Measurements from ENCODE around the gene TAGLN2. TPM values are rescaled to one million over a fixed set of nuclear protein-coding genes. Genes with fewer than 3 reads are reported as not detected.

The TAGLN2 gene
- polyA plus RNA-seq, 2 of the 4 experiments (the other 2 are of a cell fraction), result 536 to 811 TPM

DNA sequence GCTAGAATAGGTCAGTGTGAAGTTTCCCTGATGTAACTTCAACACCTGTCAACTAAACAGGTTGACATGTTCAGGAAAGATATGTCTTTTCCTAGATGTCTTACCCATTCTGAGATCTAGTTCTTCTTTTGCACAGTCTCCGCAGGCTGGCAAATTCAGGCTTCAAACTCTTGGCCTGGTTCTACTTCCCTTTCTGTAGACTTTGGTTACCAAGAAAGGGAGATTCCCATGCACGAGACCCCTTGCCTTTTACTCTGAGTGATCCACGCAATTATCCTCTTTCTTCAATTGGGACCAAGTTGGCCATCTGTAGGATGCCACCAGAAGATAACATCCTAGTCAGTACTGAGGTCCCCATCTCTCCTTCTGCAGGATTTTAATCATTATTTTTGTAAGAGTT lies 27.3 kb downstream of the TAGLN2 start:
- no peak for ATAC-seq
- TF ChIP-seq POLR2A (IDR thresholded peaks at IDR 0.05; ENCODE audit: low read length), result no peak
- no peak for TF ChIP-seq HEYL (CRISPR knock-in tag; IDR thresholded peaks at IDR 0.05)
- TF ChIP-seq EHMT2 (IDR thresholded peaks at IDR 0.05; ENCODE audit: low read depth), result no peak
- TF ChIP-seq SMC3 (IDR thresholded peaks at IDR 0.05), result no peak
- no peak for TF ChIP-seq MAX (IDR thresholded peaks at IDR 0.05)
- no peak for TF ChIP-seq FOXS1 (CRISPR knock-in tag; IDR thresholded peaks at IDR 0.05)
- no peak for TF ChIP-seq CBX8 (IDR thresholded peaks at IDR 0.05)
- no peak for TF ChIP-seq EHF (CRISPR knock-in tag; IDR thresholded peaks at IDR 0.05)
- no peak for TF ChIP-seq HDAC2 (IDR thresholded peaks at IDR 0.05)
- no peak for TF ChIP-seq CEBPB (IDR thresholded peaks at IDR 0.05)
- TF ChIP-seq RAD21 (conservative IDR thresholded peaks at IDR 0.05 in 1 of 2, IDR thresholded peaks at IDR 0.05 in 1 of 2), result no peak
- WGBS (ENCODE audit: missing lambda C conversion rate), result 91% methylated on average over 3 of the region's 3 CpGs
- no peaks in the 10 kb centered on the region for H3K4me1 ChIP-seq
- FAIRE-seq, result no peak
- no peak overlapping the region for H3K27ac ChIP-seq
- POLR2A ChIA-PET, result no interaction called here
- no peak for DNase-seq (ENCODE audit: low read depth in 1 of 2, low spot score in 1 of 2)
- CTCF ChIA-PET, result interaction anchor here (1.2 to 14.9 kb wide), 4 partner anchors 14 to 109 kb away, joined by 3 to 565 read pairs (median 102); partner anchors contain the start of gene FCRL6
- no peak overlapping the region for H3K4me2 ChIP-seq
- no peaks in the 10 kb centered on the region for H3K9me3 ChIP-seq
- H3K4me3 ChIP-seq, result no peak overlapping the region

- CTCF ChIA-PET, result interaction anchor here (0.6 to 14.9 kb wide), 8 partner anchors 25 to 685 kb away, joined by 3 to 565 read pairs (median 6); partner anchors contain the start of genes DUSP23, FCRL6 and TAGLN2
- POLR2A ChIA-PET, result no interaction called here
- no peak for TF ChIP-seq NFE2L2 (conservative IDR thresholded peaks at IDR 0.05; ENCODE audit: low read length)
- peak; percentile 3 for TF ChIP-seq MAFK (IDR thresholded peaks at IDR 0.05; ENCODE audit: partially characterized antibody)
- no peak for TF ChIP-seq PHF8 (IDR thresholded peaks at IDR 0.05; ENCODE audit: borderline replicate concordance, low read depth)
- TF ChIP-seq ZFP36 (IDR thresholded peaks at IDR 0.05; ENCODE audit: borderline replicate concordance, partially characterized antibody), result no peak
- TF ChIP-seq, protein P1, sequence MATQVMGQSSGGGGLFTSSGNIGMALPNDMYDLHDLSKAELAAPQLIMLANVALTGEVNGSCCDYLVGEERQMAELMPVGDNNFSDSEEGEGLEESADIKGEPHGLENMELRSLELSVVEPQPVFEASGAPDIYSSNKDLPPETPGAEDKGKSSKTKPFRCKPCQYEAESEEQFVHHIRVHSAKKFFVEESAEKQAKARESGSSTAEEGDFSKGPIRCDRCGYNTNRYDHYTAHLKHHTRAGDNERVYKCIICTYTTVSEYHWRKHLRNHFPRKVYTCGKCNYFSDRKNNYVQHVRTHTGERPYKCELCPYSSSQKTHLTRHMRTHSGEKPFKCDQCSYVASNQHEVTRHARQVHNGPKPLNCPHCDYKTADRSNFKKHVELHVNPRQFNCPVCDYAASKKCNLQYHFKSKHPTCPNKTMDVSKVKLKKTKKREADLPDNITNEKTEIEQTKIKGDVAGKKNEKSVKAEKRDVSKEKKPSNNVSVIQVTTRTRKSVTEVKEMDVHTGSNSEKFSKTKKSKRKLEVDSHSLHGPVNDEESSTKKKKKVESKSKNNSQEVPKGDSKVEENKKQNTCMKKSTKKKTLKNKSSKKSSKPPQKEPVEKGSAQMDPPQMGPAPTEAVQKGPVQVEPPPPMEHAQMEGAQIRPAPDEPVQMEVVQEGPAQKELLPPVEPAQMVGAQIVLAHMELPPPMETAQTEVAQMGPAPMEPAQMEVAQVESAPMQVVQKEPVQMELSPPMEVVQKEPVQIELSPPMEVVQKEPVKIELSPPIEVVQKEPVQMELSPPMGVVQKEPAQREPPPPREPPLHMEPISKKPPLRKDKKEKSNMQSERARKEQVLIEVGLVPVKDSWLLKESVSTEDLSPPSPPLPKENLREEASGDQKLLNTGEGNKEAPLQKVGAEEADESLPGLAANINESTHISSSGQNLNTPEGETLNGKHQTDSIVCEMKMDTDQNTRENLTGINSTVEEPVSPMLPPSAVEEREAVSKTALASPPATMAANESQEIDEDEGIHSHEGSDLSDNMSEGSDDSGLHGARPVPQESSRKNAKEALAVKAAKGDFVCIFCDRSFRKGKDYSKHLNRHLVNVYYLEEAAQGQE (IDR thresholded peaks at IDR 0.05), result no peak
- no peak for TF ChIP-seq EHMT2 (IDR thresholded peaks at IDR 0.05; ENCODE audit: low read depth)
- TF ChIP-seq RAD21 (conservative IDR thresholded peaks at IDR 0.05 in 1 of 2, IDR thresholded peaks at IDR 0.05 in 1 of 2), result no peak
- TF ChIP-seq, protein P2, sequence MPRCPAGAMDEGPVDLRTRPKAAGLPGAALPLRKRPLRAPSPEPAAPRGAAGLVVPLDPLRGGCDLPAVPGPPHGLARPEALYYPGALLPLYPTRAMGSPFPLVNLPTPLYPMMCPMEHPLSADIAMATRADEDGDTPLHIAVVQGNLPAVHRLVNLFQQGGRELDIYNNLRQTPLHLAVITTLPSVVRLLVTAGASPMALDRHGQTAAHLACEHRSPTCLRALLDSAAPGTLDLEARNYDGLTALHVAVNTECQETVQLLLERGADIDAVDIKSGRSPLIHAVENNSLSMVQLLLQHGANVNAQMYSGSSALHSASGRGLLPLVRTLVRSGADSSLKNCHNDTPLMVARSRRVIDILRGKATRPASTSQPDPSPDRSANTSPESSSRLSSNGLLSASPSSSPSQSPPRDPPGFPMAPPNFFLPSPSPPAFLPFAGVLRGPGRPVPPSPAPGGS (IDR thresholded peaks at IDR 0.05), result no peak
- Histone ChIP-seq H3K4me3 (no peak overlapping the region), H3K4me1 (no peaks in the 10 kb centered on the region), H3K9me3 (no peaks in the 10 kb centered on the region), H3K27ac (no peak overlapping the region), H3K4me2 (no peak overlapping the region)
- no peak for FAIRE-seq
- no peak for DNase-seq (ENCODE audit: low read depth in 1 of 2, low spot score in 1 of 2)
- 71% methylated on average over 3 of the region's 3 CpGs for WGBS (ENCODE audit: missing lambda C conversion rate)
- ATAC-seq, result no peak
Observed at GRCh38 chr1:159896546-159896930, 28.8 kb downstream of the TAGLN2 start.

DNA sequence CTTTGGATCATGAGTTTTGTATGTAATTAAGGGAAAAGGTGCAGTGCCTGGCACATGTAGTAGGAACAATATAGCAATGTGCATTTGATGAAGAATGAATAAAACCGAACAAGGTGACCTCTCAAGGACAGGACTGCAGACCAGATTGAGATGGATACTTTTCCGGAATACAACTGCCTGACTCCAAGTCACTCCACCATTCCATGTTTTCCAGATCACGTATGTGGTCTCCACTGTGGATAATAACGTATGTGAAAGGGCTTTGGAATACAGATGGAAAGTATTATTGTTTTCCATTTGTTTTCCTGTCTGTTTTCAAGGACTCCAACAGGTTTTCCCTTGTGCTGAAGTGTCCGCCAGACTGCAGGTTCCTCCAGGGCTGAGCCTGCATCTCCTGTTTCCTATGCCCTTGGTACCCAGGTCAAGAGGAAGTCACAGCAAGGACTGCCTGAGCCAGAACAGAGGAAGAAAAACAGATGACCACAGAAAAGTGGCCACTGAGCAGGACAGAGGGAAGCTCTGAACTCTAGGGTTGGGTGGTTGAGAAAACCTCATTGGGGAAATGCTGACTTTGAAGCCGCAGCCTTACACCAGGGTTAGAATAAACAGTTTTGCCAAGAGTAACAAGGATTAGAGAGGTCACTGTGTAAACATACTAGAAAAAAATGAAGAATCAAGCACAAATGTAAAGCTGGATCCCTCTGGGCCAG lies 29.3 kb downstream of the TAGLN2 start:
- Histone ChIP-seq H3K4me1 (no peaks in the 10 kb centered on the region), H3K4me3 (no peak overlapping the region), H3K27ac (no peak overlapping the region), H3K4me2 (no peak overlapping the region), H3K9me3 (no peaks in the 10 kb centered on the region)
- POLR2A ChIA-PET, result no interaction called here
- no peak for TF ChIP-seq PBX3 (IDR thresholded peaks at IDR 0.05)
- TF ChIP-seq EHF (CRISPR knock-in tag; IDR thresholded peaks at IDR 0.05), result no peak
- 82% methylated on average over 6 of the region's 6 CpGs for WGBS (ENCODE audit: missing lambda C conversion rate)
- FAIRE-seq (no peak), ATAC-seq (no peak), DNase-seq (ENCODE audit: low read depth in 1 of 2, low spot score in 1 of 2) (no peak)
- CTCF ChIA-PET, result interaction anchor here (0.6 to 14.9 kb wide), 14 partner anchors 17 to 744 kb away, joined by 3 to 565 read pairs (median 6); partner anchors contain the start of genes DUSP23, FCRL6, IGSF9 and TAGLN2

Measured in A549 (cell line).